Vagina (tissue), 2 donors: Measurements from ENCODE around the gene MYCBPAP.
A peak's percentile ranks its signal among the peaks of the same experiment; 100 is the strongest.

Experiments used
- CTCF ChIP-seq, 3 experiments: fragments of 450-650 bp in 2 of 3; fragments of 200-600 bp in 1 of 3; sonication (generic) in 1 of 3; IDR thresholded peaks; one replicate each; pipeline ENCODE4 v1.5.1; 2017 to 2019; ENCODE audit warnings: antibody characterized with exemption in 3 of 3, mild to moderate bottlenecking in 2 of 3, moderate library complexity in 2 of 3
- POLR2A ChIP-seq, 2 donors: fragments of 450-650 bp; IDR thresholded peaks; one replicate each; pipeline ENCODE4 v1.6.1; 2017; ENCODE audit warnings: antibody characterized with exemption in 2 of 2, mild to moderate bottlenecking in 2 of 2, moderate library complexity in 2 of 2

- TF ChIP-seq POLR2A (IDR thresholded peaks at IDR 0.05) (no peak), CTCF (IDR thresholded peaks at IDR 0.05) (peak; percentile 83 to 92 (median 89))
These were observed 25.7 kb upstream of the MYCBPAP start for GRCh38 chr17:50482516-50482915.
